Body of pancreas (tissue), 4 donors: ENCODE data around the gene ATG101. TPM values are rescaled to one million over a fixed set of nuclear protein-coding genes. Genes with fewer than 3 reads are reported as not detected.

Experiments
- ATAC-seq: fragments of 150-250 bp; one replicate; pipeline ENCODE4 v1.9.1; 2016
- DNase-seq, 4 donors: peaks; one replicate each; pipeline ENCODE4 v3.0.0-alpha.2; 2019
- H3K27ac ChIP-seq, 4 donors: fragments of 200-600 bp; sonication (generic); 1 replicate in 3 of 4; 2 replicates in 1 of 4; pipeline versions ENCODE4 v1.5.1 to v1.6.1; 2016 to 2019; ENCODE audit warnings: mild to moderate bottlenecking in 1 of 4, mixed read lengths in 1 of 4, moderate library complexity in 1 of 4
- H3K27me3 ChIP-seq, 2 donors: fragments of 200-600 bp; sonication (generic); one replicate each; pipeline ENCODE4 v1.6.0; 2016; ENCODE audit warnings: mild to moderate bottlenecking in 1 of 2
- H3K36me3 ChIP-seq, 2 donors: fragments of 200-600 bp; sonication (generic); replicated peaks in 1 of 2; 2 replicates each; pipeline ENCODE4 v1.5.1; 2016; ENCODE audit warnings: low read depth in 2 of 2; ENCODE audit not compliant: insufficient read depth in 1 of 2
- H3K4me1 ChIP-seq: fragments of 200-600 bp; sonication (generic); one replicate; pipeline ENCODE4 v1.6.0; 2016
- H3K4me3 ChIP-seq, 2 donors: fragments of 200-600 bp; sonication (generic); 1 replicate in 1 of 2; 2 replicates in 1 of 2; pipeline ENCODE4 v1.5.1; 2016 to 2019
- H3K9me3 ChIP-seq, 3 donors: fragments of 200-600 bp; sonication (generic); 1 replicate in 2 of 3; 2 replicates in 1 of 3; pipeline ENCODE4 v1.5.1; 2016
- POLR2A ChIP-seq, 3 donors: fragments of 450-650 bp; IDR thresholded peaks; one replicate each; pipeline ENCODE4 v1.6.1; 2016; ENCODE audit warnings: antibody characterized with exemption in 3 of 3, mild to moderate bottlenecking in 2 of 3
- WGBS, 2 donors: methylation state at CpG; one replicate each; pipeline ENCODE4 v1.1.5; 2017; 5-methylcytosine and 5-hydroxymethylcytosine counted together
- intact Hi-C: fragments of 100-400 bp; cut with DNase I; formaldehyde crosslinking; loops from one replicate; pipeline ENCODE4 v1.15.1; 2023
- total RNA-seq, 2 donors: library from RNA; depleted of rRNA; stranded (reverse); fragments of >200 nt; gene quantifications; one replicate each; pipeline ENCODE4 v1.1.0, GENCODE V29; 2016
- TF ChIP-seq, protein P1 (sequence below), 7 experiments: fragments of 450-650 bp in 4 of 7; fragments of 200-600 bp in 3 of 7; sonication (generic) in 3 of 7; IDR thresholded peaks; one replicate each; pipeline ENCODE4 v1.5.1; 2016 to 2019; ENCODE audit warnings: antibody characterized with exemption in 7 of 7

Gene ATG101
- total RNA-seq, 2 donors from 2014 or later: 25.7 to 25.9 TPM

GRCh38 chr12:52087961-52088820 is 18.4 kb downstream of the ATG101 start:
- Histone ChIP-seq H3K27ac (no peak overlapping the region), H3K9me3 (no peaks in the 10 kb centered on the region), H3K27me3 (no peaks in the 10 kb centered on the region), H3K4me1 (peaks cover 12% of the 10 kb centered on the region), H3K36me3 (no peaks in the 10 kb centered on the region), H3K4me3 (no peak overlapping the region)
- no peak for TF ChIP-seq POLR2A (IDR thresholded peaks at IDR 0.05)
- TF ChIP-seq, protein P1, sequence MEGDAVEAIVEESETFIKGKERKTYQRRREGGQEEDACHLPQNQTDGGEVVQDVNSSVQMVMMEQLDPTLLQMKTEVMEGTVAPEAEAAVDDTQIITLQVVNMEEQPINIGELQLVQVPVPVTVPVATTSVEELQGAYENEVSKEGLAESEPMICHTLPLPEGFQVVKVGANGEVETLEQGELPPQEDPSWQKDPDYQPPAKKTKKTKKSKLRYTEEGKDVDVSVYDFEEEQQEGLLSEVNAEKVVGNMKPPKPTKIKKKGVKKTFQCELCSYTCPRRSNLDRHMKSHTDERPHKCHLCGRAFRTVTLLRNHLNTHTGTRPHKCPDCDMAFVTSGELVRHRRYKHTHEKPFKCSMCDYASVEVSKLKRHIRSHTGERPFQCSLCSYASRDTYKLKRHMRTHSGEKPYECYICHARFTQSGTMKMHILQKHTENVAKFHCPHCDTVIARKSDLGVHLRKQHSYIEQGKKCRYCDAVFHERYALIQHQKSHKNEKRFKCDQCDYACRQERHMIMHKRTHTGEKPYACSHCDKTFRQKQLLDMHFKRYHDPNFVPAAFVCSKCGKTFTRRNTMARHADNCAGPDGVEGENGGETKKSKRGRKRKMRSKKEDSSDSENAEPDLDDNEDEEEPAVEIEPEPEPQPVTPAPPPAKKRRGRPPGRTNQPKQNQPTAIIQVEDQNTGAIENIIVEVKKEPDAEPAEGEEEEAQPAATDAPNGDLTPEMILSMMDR (IDR thresholded peaks at IDR 0.05): no peak
- 81 to 84% methylated on average over 17 to 20 of the region's 20 CpGs for WGBS, 2 donors
- ATAC-seq (no peak), DNase-seq (no peak)
- intact Hi-C loops: no loop called here

- no peak overlapping the region for H3K27ac ChIP-seq
- no peak overlapping the region for H3K4me3 ChIP-seq
- no peaks in the 10 kb centered on the region for H3K36me3 ChIP-seq
- H3K4me1 ChIP-seq: peaks cover 23% of the 10 kb centered on the region
- ATAC-seq: no peak
- 77 to 80% methylated on average over 11 of the region's 11 CpGs for WGBS, 2 donors
- TF ChIP-seq POLR2A (IDR thresholded peaks at IDR 0.05): no peak
- TF ChIP-seq, protein P1 (IDR thresholded peaks at IDR 0.05): no peak
- intact Hi-C loops: no loop called here
- H3K27me3 ChIP-seq: no peaks in the 10 kb centered on the region
- H3K9me3 ChIP-seq: no peaks in the 10 kb centered on the region
- DNase-seq: no peak
These were observed 19.7 kb downstream of the ATG101 start for GRCh38 chr12:52089491-52089890.

DNA sequence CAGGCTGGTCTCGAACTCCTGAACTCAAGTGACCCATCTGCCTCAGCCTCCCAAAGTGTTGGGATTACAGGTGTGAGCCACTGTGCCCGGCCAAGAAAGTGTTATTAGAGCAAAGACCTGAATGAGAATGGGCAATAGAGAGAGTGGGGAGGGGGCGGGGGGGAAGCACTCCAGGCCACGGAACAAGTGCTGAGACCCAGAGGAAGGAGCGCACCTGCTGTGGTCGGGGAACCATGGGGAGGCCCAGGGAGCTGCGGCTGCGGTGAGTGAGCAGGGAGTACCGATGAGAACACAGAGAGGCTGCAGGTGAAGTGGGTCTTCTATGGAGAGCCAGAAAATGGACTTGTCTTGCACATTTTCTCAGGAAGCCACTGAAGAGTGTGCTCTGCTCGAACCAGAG is 20.5 kb downstream of the ATG101 start:
- Histone ChIP-seq H3K4me1 (peaks cover 23% of the 10 kb centered on the region), H3K27me3 (no peaks in the 10 kb centered on the region), H3K36me3 (no peaks in the 10 kb centered on the region), H3K9me3 (no peaks in the 10 kb centered on the region), H3K4me3 (no peak overlapping the region), H3K27ac (no peak overlapping the region)
- DNase-seq (no peak), ATAC-seq (no peak)
- WGBS, 2 donors: 76 to 79% methylated on average over 10 of the region's 10 CpGs
- no peak for TF ChIP-seq POLR2A (IDR thresholded peaks at IDR 0.05)
- intact Hi-C loops: no loop called here

- Histone ChIP-seq H3K9me3 (no peaks in the 10 kb centered on the region), H3K36me3 (no peaks in the 10 kb centered on the region), H3K4me3 (no peak overlapping the region), H3K27ac (no peak overlapping the region), H3K27me3 (no peaks in the 10 kb centered on the region), H3K4me1 (peaks cover 23% of the 10 kb centered on the region)
- 19 to 53% methylated on average over 3 of the region's 3 CpGs for whole genome bisulfite sequencing, 2 donors
- no peak for DNase-seq
- ATAC-seq: no peak
- intact Hi-C loops: no loop called here
- TF ChIP-seq, protein P1 (IDR thresholded peaks at IDR 0.05): no peak
- TF ChIP-seq POLR2A (IDR thresholded peaks at IDR 0.05): no peak
These were observed 21.3 kb downstream of the ATG101 start for GRCh38 chr12:52091061-52091460.

GRCh38 chr12:52091869-52092268 is 22.1 kb downstream of the ATG101 start:
- no peaks in the 10 kb centered on the region for H3K9me3 ChIP-seq
- H3K4me1 ChIP-seq: peaks cover 23% of the 10 kb centered on the region
- H3K36me3 ChIP-seq: no peaks in the 10 kb centered on the region
- no peak for ATAC-seq
- H3K27me3 ChIP-seq: no peaks in the 10 kb centered on the region
- no peak overlapping the region for H3K4me3 ChIP-seq
- WGBS, 2 donors: 60 to 66% methylated on average over 8 of the region's 8 CpGs
- H3K27ac ChIP-seq: no peak overlapping the region
- TF ChIP-seq POLR2A (IDR thresholded peaks at IDR 0.05): no peak
- TF ChIP-seq, protein P1 (IDR thresholded peaks at IDR 0.05): no peak
- no peak for DNase-seq
- intact Hi-C loops: no loop called here
